ENCODE data around the gene PMM2.
"Not testable (repeated sequence)": the region's sequence is repeated elsewhere in the genome, so short reads cannot be mapped to it uniquely, and the experiment has no call there.

The PMM2 gene

DNA sequence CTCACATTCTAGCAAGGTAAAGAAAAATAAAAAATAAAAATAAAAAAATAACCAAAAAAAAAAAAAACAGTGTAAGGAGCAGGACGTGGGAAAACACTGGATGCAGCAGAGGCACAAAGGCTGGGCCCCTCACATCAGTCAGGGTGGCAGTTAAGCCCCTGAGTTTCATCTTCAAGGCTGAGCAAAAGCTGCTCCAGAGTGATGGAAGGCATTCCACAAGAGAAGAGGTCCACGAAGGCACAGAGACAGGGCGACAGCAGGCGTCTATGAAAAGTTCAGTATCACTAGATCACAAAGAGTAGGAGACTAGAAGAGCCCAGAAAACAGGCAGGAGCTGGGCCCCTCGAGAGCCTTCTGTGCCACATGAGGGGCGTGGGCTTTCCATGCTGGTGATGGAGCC lies 12.2 kb upstream of the PMM2 start:
- no peak overlapping the region for H3K4me3 ChIP-seq (ENCODE audit: low read length)
- DNase-seq (ENCODE audit: low read depth): no peak
- no peaks in the 10 kb centered on the region for H3K36me3 ChIP-seq (ENCODE audit: control insufficient read depth, insufficient read depth, low read length, severe bottlenecking)
- H3K9me3 ChIP-seq (ENCODE audit: control insufficient read depth, low read length): no peaks in the 10 kb centered on the region
- H3K27me3 ChIP-seq (replicated peaks; ENCODE audit: control insufficient read depth, insufficient read depth, low read length): no peaks in the 10 kb centered on the region
- H3K4me1 ChIP-seq (ENCODE audit: control insufficient read depth, insufficient read depth, low read length): no peaks in the 10 kb centered on the region
- no peak overlapping the region for H3K9ac ChIP-seq (ENCODE audit: low read length)

GRCh38 chr16:8786316-8786715 lies 11.3 kb upstream of the PMM2 start:
- not testable (repeated sequence) for H3K9ac ChIP-seq (ENCODE audit: low read length)

GRCh38 chr16:8788578-8789172 lies 9.0 kb upstream of the PMM2 start:
- H3K4me1 ChIP-seq (ENCODE audit: control insufficient read depth, insufficient read depth, low read length): no peaks in the 10 kb centered on the region
- no peaks in the 10 kb centered on the region for H3K9me3 ChIP-seq (ENCODE audit: control insufficient read depth, low read length)
- DNase-seq (ENCODE audit: low read depth): no peak
- no peak overlapping the region for H3K9ac ChIP-seq (ENCODE audit: low read length)
- no peaks in the 10 kb centered on the region for H3K27me3 ChIP-seq (replicated peaks; ENCODE audit: control insufficient read depth, insufficient read depth, low read length)
- no peaks in the 10 kb centered on the region for H3K36me3 ChIP-seq (ENCODE audit: control insufficient read depth, insufficient read depth, low read length, severe bottlenecking)
- no peak overlapping the region for H3K4me3 ChIP-seq (ENCODE audit: low read length)

More at GRCh38 chr16:8786316-8786715, 11.3 kb upstream of the PMM2 start:
- not testable (repeated sequence) for DNase-seq (ENCODE audit: low read depth); H3K9me3 ChIP-seq (ENCODE audit: control insufficient read depth, low read length); H3K4me3 ChIP-seq (ENCODE audit: low read length); H3K36me3 ChIP-seq (ENCODE audit: control insufficient read depth, insufficient read depth, low read length, severe bottlenecking); H3K4me1 ChIP-seq (ENCODE audit: control insufficient read depth, insufficient read depth, low read length); H3K27me3 ChIP-seq (replicated peaks; ENCODE audit: control insufficient read depth, insufficient read depth, low read length)

- Histone ChIP-seq H3K9ac (ENCODE audit: low read length) (no peak overlapping the region), H3K9me3 (ENCODE audit: control insufficient read depth, low read length) (no peaks in the 10 kb centered on the region), H3K27me3 (replicated peaks; ENCODE audit: control insufficient read depth, insufficient read depth, low read length) (no peaks in the 10 kb centered on the region), H3K36me3 (ENCODE audit: control insufficient read depth, insufficient read depth, low read length, severe bottlenecking) (no peaks in the 10 kb centered on the region), H3K4me3 (ENCODE audit: low read length) (no peak overlapping the region), H3K4me1 (ENCODE audit: control insufficient read depth, insufficient read depth, low read length) (peaks cover 22% of the 10 kb centered on the region)
- DNase-seq (ENCODE audit: low read depth): no peak
Measured at GRCh38 chr16:8795091-8795490, 2.5 kb upstream of the PMM2 start.

DNA sequence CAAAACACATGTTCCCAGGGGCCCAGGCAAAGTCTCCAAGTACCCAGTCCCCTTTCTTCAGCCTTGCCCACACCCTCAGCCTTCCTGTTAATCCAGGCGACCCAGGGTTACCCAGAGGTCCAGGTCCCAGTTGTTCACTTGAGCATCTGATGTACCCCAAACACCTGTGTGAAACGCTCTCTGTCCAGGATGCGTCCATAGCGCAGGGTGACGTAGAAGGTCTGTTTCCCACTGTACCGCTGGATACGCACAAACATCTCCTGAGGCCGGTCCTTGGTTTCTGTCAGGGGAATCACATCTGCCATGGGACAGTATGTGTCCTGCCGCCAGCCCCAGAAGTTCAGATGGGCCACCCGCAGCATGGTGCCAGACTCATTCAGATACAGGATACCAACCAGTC lies 1.8 kb upstream of the PMM2 start:
- no peak for DNase-seq (ENCODE audit: low read depth)

DNA sequence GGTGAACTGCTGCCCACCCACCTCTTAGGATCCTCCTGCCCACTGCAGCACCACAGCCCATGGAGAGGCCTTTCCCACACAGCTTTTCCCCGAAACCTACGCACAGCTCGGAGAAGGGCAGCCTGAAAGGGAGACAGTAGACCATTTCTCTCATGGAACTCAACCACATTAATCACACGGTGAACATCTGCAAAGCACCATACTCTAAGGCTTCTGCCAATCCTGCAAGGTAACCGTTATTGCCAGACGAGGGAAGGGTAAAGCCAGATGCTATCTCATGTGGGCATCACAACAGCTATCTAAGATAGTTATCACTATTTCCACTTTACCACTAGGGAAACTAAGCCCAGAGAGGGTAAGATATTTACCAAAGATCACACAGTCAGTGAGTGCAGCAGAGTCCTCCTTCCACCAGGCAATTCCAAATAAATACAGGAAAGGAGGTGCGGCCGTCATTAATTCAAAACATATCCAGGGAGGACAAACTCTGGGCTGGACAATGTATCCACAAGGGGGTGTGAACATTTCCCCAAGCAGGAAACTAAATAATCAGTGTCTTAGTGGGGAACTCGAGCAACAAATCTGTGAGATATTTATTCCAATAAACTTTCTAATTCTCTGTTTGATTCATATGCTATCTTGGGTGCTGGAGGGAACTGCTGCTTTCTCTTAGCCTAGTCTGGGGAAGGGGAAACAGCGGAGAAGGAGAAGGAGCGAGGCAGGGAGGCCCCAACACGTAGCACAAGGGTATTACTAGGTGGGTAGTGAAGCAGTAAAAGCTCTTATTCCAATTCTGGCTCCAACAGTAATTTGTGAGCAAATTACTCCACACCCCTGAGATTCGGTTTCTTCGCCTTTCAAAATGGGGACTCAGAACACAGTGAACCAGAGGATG lies 923 bp upstream of the PMM2 start:
- peak overlapping the region; percentile 99 for H3K4me3 ChIP-seq (ENCODE audit: low read length)
- H3K4me1 ChIP-seq (ENCODE audit: control insufficient read depth, insufficient read depth, low read length): peaks cover 28% of the 10 kb centered on the region
- peak overlapping the region; percentile 100 for H3K9ac ChIP-seq (ENCODE audit: low read length)
- H3K9me3 ChIP-seq (ENCODE audit: control insufficient read depth, low read length): no peaks in the 10 kb centered on the region
- peaks cover 9% of the 10 kb centered on the region for H3K36me3 ChIP-seq (ENCODE audit: control insufficient read depth, insufficient read depth, low read length, severe bottlenecking)
- DNase-seq (ENCODE audit: low read depth): no peak
- no peaks in the 10 kb centered on the region for H3K27me3 ChIP-seq (replicated peaks; ENCODE audit: control insufficient read depth, insufficient read depth, low read length)

More for the DNA sequence above, 1.8 kb upstream of the PMM2 start:
- Histone ChIP-seq H3K27me3 (replicated peaks; ENCODE audit: control insufficient read depth, insufficient read depth, low read length) (no peaks in the 10 kb centered on the region), H3K4me1 (ENCODE audit: control insufficient read depth, insufficient read depth, low read length) (peaks cover 22% of the 10 kb centered on the region), H3K9ac (ENCODE audit: low read length) (no peak overlapping the region), H3K36me3 (ENCODE audit: control insufficient read depth, insufficient read depth, low read length, severe bottlenecking) (peaks cover under 1% of the 10 kb centered on the region), H3K4me3 (ENCODE audit: low read length) (no peak overlapping the region), H3K9me3 (ENCODE audit: control insufficient read depth, low read length) (no peaks in the 10 kb centered on the region)

- H3K4me3 ChIP-seq (ENCODE audit: low read length): peak overlapping the region; percentile 99
- H3K27me3 ChIP-seq (replicated peaks; ENCODE audit: control insufficient read depth, insufficient read depth, low read length): no peaks in the 10 kb centered on the region
- H3K36me3 ChIP-seq (ENCODE audit: control insufficient read depth, insufficient read depth, low read length, severe bottlenecking): peaks cover 23% of the 10 kb centered on the region
- no peak for DNase-seq (ENCODE audit: low read depth)
- peaks cover 28% of the 10 kb centered on the region for H3K4me1 ChIP-seq (ENCODE audit: control insufficient read depth, insufficient read depth, low read length)
- no peaks in the 10 kb centered on the region for H3K9me3 ChIP-seq (ENCODE audit: control insufficient read depth, low read length)
- H3K9ac ChIP-seq (ENCODE audit: low read length): peak overlapping the region; percentile 100
Measured at GRCh38 chr16:8798174-8798527, 512 bp downstream of the PMM2 start.

DNA sequence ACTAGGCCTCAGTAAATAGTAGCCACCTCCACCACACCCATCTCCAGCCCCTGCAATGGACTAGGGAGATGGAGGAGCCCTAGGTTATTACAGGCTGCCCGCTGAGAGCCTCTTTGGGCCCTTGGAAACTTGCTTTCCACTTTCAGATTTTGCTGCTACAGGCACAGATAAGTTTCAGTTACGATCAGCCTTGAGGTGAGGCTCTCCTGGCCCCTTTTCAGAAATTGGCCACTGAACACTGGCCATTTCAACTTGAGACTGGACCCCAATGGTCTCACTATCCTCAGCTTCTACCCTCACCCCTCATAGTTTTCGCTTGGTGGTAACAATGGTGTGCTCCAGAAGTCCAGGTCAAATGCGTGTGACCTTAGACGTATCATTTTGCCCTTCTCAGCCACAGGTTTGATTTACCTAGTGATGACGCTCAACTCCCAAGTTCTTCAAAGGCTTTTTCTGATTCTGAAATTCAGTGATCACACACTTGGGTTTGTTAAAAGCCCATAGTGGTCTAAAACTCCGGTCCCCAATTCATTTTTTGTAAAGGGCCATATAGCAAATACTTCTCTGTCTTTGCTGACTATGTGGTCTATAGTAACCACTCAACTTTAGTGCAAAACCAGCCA lies 1.0 kb downstream of the PMM2 start:
- Histone ChIP-seq H3K36me3 (ENCODE audit: control insufficient read depth, insufficient read depth, low read length, severe bottlenecking) (peaks cover 28% of the 10 kb centered on the region), H3K9ac (ENCODE audit: low read length) (peak overlapping the region; percentile 100), H3K9me3 (ENCODE audit: control insufficient read depth, low read length) (no peaks in the 10 kb centered on the region)

DNA sequence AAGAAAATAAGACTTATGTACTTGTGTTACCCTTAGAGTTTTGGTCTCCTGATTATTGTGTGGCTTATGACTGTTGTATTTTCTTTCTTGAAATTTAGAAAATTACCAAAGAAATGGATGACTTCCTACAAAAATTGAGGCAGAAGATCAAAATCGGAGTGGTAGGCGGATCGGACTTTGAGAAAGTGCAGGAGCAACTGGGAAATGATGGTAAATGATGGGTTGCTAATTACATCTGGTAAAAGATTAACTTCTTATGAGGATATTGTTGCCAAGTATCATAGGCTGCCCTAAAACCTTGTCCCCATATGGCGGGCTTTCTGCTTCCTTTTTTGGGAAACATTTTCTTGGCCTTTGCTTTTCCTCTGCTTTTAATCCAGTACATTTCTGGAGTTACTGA lies 4.1 kb downstream of the PMM2 start:
- no peak for DNase-seq (ENCODE audit: low read depth)
- no peaks in the 10 kb centered on the region for H3K27me3 ChIP-seq (replicated peaks; ENCODE audit: control insufficient read depth, insufficient read depth, low read length)
- no peaks in the 10 kb centered on the region for H3K9me3 ChIP-seq (ENCODE audit: control insufficient read depth, low read length)
- peaks cover 22% of the 10 kb centered on the region for H3K4me1 ChIP-seq (ENCODE audit: control insufficient read depth, insufficient read depth, low read length)
- no peak overlapping the region for H3K4me3 ChIP-seq (ENCODE audit: low read length)
- peaks cover 59% of the 10 kb centered on the region for H3K36me3 ChIP-seq (ENCODE audit: control insufficient read depth, insufficient read depth, low read length, severe bottlenecking)
- H3K9ac ChIP-seq (ENCODE audit: low read length): no peak overlapping the region

More for the DNA sequence above, 1.0 kb downstream of the PMM2 start:
- Histone ChIP-seq H3K27me3 (replicated peaks; ENCODE audit: control insufficient read depth, insufficient read depth, low read length) (no peaks in the 10 kb centered on the region), H3K4me3 (ENCODE audit: low read length) (peak overlapping the region; percentile 99), H3K4me1 (ENCODE audit: control insufficient read depth, insufficient read depth, low read length) (peaks cover 28% of the 10 kb centered on the region)
- no peak for DNase-seq (ENCODE audit: low read depth)

GRCh38 chr16:8803733-8804132 lies 6.1 kb downstream of the PMM2 start:
- not testable (repeated sequence) for DNase-seq (ENCODE audit: low read depth); H3K9ac ChIP-seq (ENCODE audit: low read length); H3K4me3 ChIP-seq (ENCODE audit: low read length); H3K9me3 ChIP-seq (ENCODE audit: control insufficient read depth, low read length); H3K27me3 ChIP-seq (replicated peaks; ENCODE audit: control insufficient read depth, insufficient read depth, low read length)
- Histone ChIP-seq H3K36me3 (ENCODE audit: control insufficient read depth, insufficient read depth, low read length, severe bottlenecking) (peaks cover 79% of the 10 kb centered on the region), H3K4me1 (ENCODE audit: control insufficient read depth, insufficient read depth, low read length) (peaks cover 19% of the 10 kb centered on the region)

DNA sequence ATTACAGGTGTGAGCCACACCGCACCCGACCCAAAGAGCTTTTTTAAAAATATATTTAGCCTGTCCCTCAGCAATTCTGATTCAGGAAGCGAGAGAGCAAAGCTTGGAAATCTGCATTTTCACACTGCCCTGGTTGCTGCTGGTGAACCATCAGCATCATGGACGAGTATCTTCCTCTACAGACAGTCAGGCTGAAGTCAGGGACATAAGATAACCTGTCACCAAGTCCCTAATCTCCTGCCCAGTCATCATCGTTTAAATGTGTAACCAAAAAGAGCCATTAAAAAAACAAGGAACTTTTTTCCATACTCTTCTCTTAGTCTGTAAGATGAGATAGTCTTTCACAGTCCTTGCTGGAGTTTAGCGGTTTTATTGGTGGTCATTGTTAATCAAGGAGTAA lies 6.7 kb downstream of the PMM2 start:
- no peak for DNase-seq (ENCODE audit: low read depth)
- H3K4me1 ChIP-seq (ENCODE audit: control insufficient read depth, insufficient read depth, low read length): peaks cover 13% of the 10 kb centered on the region
- H3K27me3 ChIP-seq (replicated peaks; ENCODE audit: control insufficient read depth, insufficient read depth, low read length): no peaks in the 10 kb centered on the region
- H3K36me3 ChIP-seq (ENCODE audit: control insufficient read depth, insufficient read depth, low read length, severe bottlenecking): peaks cover 85% of the 10 kb centered on the region
- no peak overlapping the region for H3K9ac ChIP-seq (ENCODE audit: low read length)
- no peak overlapping the region for H3K4me3 ChIP-seq (ENCODE audit: low read length)
- H3K9me3 ChIP-seq (ENCODE audit: control insufficient read depth, low read length): no peaks in the 10 kb centered on the region
